WTC11 (cell line): ENCODE results near the gene POLR3H. TPM values are rescaled to one million over a fixed set of nuclear protein-coding genes. Genes with fewer than 3 reads are reported as not detected.

Experiments
- ATAC-seq: fragments of 200-7000 bp; cut with Tn5 transposase; 2 replicates; pipeline ENCODE4 v1.10.0; 2021; ENCODE audit warnings: mild to moderate bottlenecking, moderate library complexity
- CTCF ChIA-PET: fragments of 300-600 bp; sonication (Branson Sonifier 250); formaldehyde crosslinking; loops from one replicate; lab custom pipeline; 2021; ENCODE audit warnings: antibody characterized with exemption; lab: Charles Lee
- POLR2A ChIA-PET: fragments of 350-600 bp; sonication (Branson Sonifier 250); formaldehyde crosslinking; loops from one replicate; lab custom pipeline; 2021; ENCODE audit warnings: antibody characterized with exemption; lab: Charles Lee
- DNase-seq: peaks from one replicate; pipeline ENCODE4 v3.0.0; 2021; ENCODE audit warnings: low spot score
- H3K27ac Mint-ChIP-seq: 2 replicates; pipeline ENCODE4 v1.8.0; 2021; ENCODE audit warnings: mixed read lengths
- H3K27me3 Mint-ChIP-seq: 2 replicates; pipeline ENCODE4 v1.8.0; 2021; ENCODE audit warnings: low read depth, mild to moderate bottlenecking, moderate library complexity, mixed read lengths
- H3K36me3 Mint-ChIP-seq: 2 replicates; pipeline ENCODE4 v1.8.0; 2021; ENCODE audit warnings: mixed read lengths
- H3K4me1 Mint-ChIP-seq: 2 replicates; pipeline ENCODE4 v1.8.0; 2022; ENCODE audit warnings: mixed read lengths
- H3K4me3 Mint-ChIP-seq: 2 replicates; pipeline ENCODE4 v1.8.0; 2021; ENCODE audit warnings: mild to moderate bottlenecking, moderate library complexity, mixed read lengths
- H3K9me3 Mint-ChIP-seq: 2 replicates; pipeline ENCODE4 v1.8.0; 2021; ENCODE audit warnings: mixed read lengths
- AR ChIP-seq: fragments of 250-450 bp; sonication (Bioruptor Pico); IDR thresholded peaks from 2 replicates; pipeline ENCODE4 v1.9.0; 2021; ENCODE audit warnings: mild to moderate bottlenecking
- ATF1 ChIP-seq: sonication (generic); formaldehyde crosslinking; IDR thresholded peaks from 2 replicates; pipeline ENCODE4 v1.8.1; 2023; ENCODE audit warnings: mild to moderate bottlenecking, moderate library complexity, missing genetic modification reagents
- CBFB ChIP-seq: sonication (generic); formaldehyde crosslinking; IDR thresholded peaks from 2 replicates; pipeline ENCODE4 v1.8.1; 2022; ENCODE audit warnings: mild to moderate bottlenecking, low read depth, missing genetic modification reagents
- ELF4 ChIP-seq: sonication (generic); formaldehyde crosslinking; IDR thresholded peaks from 2 replicates; pipeline ENCODE4 v1.8.1; 2022; ENCODE audit warnings: low read depth, mild to moderate bottlenecking, moderate library complexity, missing genetic modification reagents
- EMX1 ChIP-seq: fragments of 250-450 bp; sonication (Bioruptor Pico); IDR thresholded peaks from 2 replicates; pipeline ENCODE4 v1.8.0; 2021; ENCODE audit warnings: mild to moderate bottlenecking
- IRF2 ChIP-seq: sonication (generic); formaldehyde crosslinking; IDR thresholded peaks from 2 replicates; pipeline ENCODE4 v1.8.0; 2022; ENCODE audit warnings: low read depth, missing genetic modification reagents, borderline replicate concordance
- JAZF1 ChIP-seq: fragments of 250-450 bp; sonication (Bioruptor Pico); IDR thresholded peaks from 2 replicates; pipeline ENCODE4 v1.9.0; 2021; ENCODE audit warnings: moderate library complexity, mild to moderate bottlenecking, inconsistent platforms
- NFATC4 ChIP-seq: fragments of 250-450 bp; sonication (Bioruptor Pico); IDR thresholded peaks from 2 replicates; pipeline ENCODE4 v1.9.0; 2021; ENCODE audit warnings: mild to moderate bottlenecking
- NFYB ChIP-seq: sonication (generic); formaldehyde crosslinking; conservative IDR thresholded peaks from 2 replicates; pipeline ENCODE4 v1.8.0; 2022; ENCODE audit warnings: low read depth, missing genetic modification reagents
- NR3C1 ChIP-seq: sonication (generic); formaldehyde crosslinking; conservative IDR thresholded peaks from 2 replicates; pipeline ENCODE4 v1.8.1; 2023; ENCODE audit warnings: low read depth, mild to moderate bottlenecking, missing genetic modification reagents
- PREB ChIP-seq: sonication (generic); formaldehyde crosslinking; IDR thresholded peaks from 2 replicates; pipeline ENCODE4 v1.8.1; 2022; ENCODE audit warnings: mild to moderate bottlenecking, missing genetic modification reagents, moderate library complexity, borderline replicate concordance
- TCF7 ChIP-seq: sonication (generic); formaldehyde crosslinking; IDR thresholded peaks from 2 replicates; pipeline ENCODE4 v1.8.0; 2022; ENCODE audit warnings: mild to moderate bottlenecking, low read depth, missing genetic modification reagents, moderate library complexity
- TEAD4 ChIP-seq: sonication (generic); formaldehyde crosslinking; IDR thresholded peaks from 2 replicates; pipeline ENCODE4 v1.8.0; 2022; ENCODE audit warnings: mild to moderate bottlenecking, missing genetic modification reagents
- ZNF121 ChIP-seq: sonication (generic); formaldehyde crosslinking; IDR thresholded peaks from 2 replicates; pipeline ENCODE4 v1.8.0; 2023; ENCODE audit warnings: missing genetic modification reagents
- ZNF219 ChIP-seq: sonication (generic); formaldehyde crosslinking; IDR thresholded peaks from 2 replicates; pipeline ENCODE4 v1.8.0; 2023; ENCODE audit warnings: missing genetic modification reagents, mild to moderate bottlenecking, borderline replicate concordance
- ZNF232 ChIP-seq: sonication (generic); formaldehyde crosslinking; IDR thresholded peaks from 2 replicates; pipeline ENCODE4 v1.8.0; 2022; ENCODE audit warnings: mild to moderate bottlenecking, missing genetic modification reagents
- ZNF281 ChIP-seq: sonication (generic); formaldehyde crosslinking; IDR thresholded peaks from 2 replicates; pipeline ENCODE4 v1.8.0; 2023; ENCODE audit warnings: mild to moderate bottlenecking, missing genetic modification reagents
- ZNF317 ChIP-seq: sonication (generic); formaldehyde crosslinking; IDR thresholded peaks from 2 replicates; pipeline ENCODE4 v1.8.1; 2023; ENCODE audit warnings: low read depth, mild to moderate bottlenecking, moderate library complexity, missing genetic modification reagents, borderline replicate concordance
- ZNF671 ChIP-seq: fragments of 250-450 bp; sonication (Bioruptor Pico); IDR thresholded peaks from 2 replicates; pipeline ENCODE4 v1.8.0; 2021; ENCODE audit warnings: mild to moderate bottlenecking
- total RNA-seq: library from RNA; stranded (reverse); gene quantifications from 3 replicates; pipeline ENCODE4 v1.2.3, GENCODE V29; 2021
- TF ChIP-seq, protein P1 (sequence below): fragments of 250-450 bp; sonication (Bioruptor Pico); IDR thresholded peaks from 2 replicates; pipeline ENCODE4 v1.9.0; 2021; ENCODE audit warnings: mild to moderate bottlenecking, borderline replicate concordance
- TF ChIP-seq, protein P2 (sequence below): sonication (generic); formaldehyde crosslinking; conservative IDR thresholded peaks from 2 replicates; pipeline ENCODE4 v1.8.1; 2022; ENCODE audit warnings: mild to moderate bottlenecking, missing genetic modification reagents

The POLR3H gene
- total RNA-seq, 1 experiment from 2014 or later, result 28.8 TPM

GRCh38 chr22:41563051-41563711, 18.9 kb upstream of the POLR3H start (continued):
- TF ChIP-seq, protein P1, sequence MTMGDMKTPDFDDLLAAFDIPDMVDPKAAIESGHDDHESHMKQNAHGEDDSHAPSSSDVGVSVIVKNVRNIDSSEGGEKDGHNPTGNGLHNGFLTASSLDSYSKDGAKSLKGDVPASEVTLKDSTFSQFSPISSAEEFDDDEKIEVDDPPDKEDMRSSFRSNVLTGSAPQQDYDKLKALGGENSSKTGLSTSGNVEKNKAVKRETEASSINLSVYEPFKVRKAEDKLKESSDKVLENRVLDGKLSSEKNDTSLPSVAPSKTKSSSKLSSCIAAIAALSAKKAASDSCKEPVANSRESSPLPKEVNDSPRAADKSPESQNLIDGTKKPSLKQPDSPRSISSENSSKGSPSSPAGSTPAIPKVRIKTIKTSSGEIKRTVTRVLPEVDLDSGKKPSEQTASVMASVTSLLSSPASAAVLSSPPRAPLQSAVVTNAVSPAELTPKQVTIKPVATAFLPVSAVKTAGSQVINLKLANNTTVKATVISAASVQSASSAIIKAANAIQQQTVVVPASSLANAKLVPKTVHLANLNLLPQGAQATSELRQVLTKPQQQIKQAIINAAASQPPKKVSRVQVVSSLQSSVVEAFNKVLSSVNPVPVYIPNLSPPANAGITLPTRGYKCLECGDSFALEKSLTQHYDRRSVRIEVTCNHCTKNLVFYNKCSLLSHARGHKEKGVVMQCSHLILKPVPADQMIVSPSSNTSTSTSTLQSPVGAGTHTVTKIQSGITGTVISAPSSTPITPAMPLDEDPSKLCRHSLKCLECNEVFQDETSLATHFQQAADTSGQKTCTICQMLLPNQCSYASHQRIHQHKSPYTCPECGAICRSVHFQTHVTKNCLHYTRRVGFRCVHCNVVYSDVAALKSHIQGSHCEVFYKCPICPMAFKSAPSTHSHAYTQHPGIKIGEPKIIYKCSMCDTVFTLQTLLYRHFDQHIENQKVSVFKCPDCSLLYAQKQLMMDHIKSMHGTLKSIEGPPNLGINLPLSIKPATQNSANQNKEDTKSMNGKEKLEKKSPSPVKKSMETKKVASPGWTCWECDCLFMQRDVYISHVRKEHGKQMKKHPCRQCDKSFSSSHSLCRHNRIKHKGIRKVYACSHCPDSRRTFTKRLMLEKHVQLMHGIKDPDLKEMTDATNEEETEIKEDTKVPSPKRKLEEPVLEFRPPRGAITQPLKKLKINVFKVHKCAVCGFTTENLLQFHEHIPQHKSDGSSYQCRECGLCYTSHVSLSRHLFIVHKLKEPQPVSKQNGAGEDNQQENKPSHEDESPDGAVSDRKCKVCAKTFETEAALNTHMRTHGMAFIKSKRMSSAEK (CRISPR knock-in tag), result no peak
- TF ChIP-seq JAZF1 (CRISPR knock-in tag) (no peak), ZNF232 (CRISPR knock-in tag) (no peak), EMX1 (CRISPR knock-in tag) (no peak), TCF7 (CRISPR knock-in tag) (no peak), CBFB (CRISPR knock-in tag) (no peak), NFATC4 (CRISPR knock-in tag) (no peak), NR3C1 (CRISPR knock-in tag) (no peak), ZNF219 (CRISPR knock-in tag) (no peak), ATF1 (no peak), AR (CRISPR knock-in tag) (no peak), IRF2 (CRISPR knock-in tag) (no peak)
- TF ChIP-seq, protein P2, sequence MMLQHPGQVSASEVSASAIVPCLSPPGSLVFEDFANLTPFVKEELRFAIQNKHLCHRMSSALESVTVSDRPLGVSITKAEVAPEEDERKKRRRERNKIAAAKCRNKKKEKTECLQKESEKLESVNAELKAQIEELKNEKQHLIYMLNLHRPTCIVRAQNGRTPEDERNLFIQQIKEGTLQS (CRISPR knock-in tag), result no peak

- peaks cover 39% of the 10 kb centered on the region for H3K4me1 Mint-ChIP-seq
- CTCF ChIA-PET, result interaction anchor here (0.5 to 1.9 kb wide), 9 partner anchors 15 to 1088 kb away, joined by 3 to 9 read pairs (median 5); partner anchors contain the start of genes DESI1, PMM1 and XRCC6
- ATAC-seq, result no peak
- TF ChIP-seq ZNF281 (CRISPR knock-in tag) (no peak), ZNF317 (CRISPR knock-in tag) (no peak), EMX1 (CRISPR knock-in tag) (no peak), CBFB (CRISPR knock-in tag) (no peak), NFYB (no peak), AR (CRISPR knock-in tag) (no peak), ELF4 (no peak), ZNF121 (no peak), PREB (CRISPR knock-in tag) (no peak), ZNF671 (CRISPR knock-in tag) (no peak), TEAD4 (CRISPR knock-in tag) (no peak)
- TF ChIP-seq, protein P2 (CRISPR knock-in tag), result no peak
Observed at GRCh38 chr22:41562461-41562860, 18.2 kb upstream of the POLR3H start.

More at GRCh38 chr22:41562461-41562860, 18.2 kb upstream of the POLR3H start:
- POLR2A ChIA-PET, result interaction anchor here (0.7 to 0.9 kb wide), 2 partner anchors 18 to 27 kb away, joined by 3 to 4 read pairs; partner anchors contain the start of gene POLR3H
- Mint-ChIP-seq H3K36me3 (no peaks in the 10 kb centered on the region), H3K27ac (no peak overlapping the region), H3K27me3 (no peaks in the 10 kb centered on the region), H3K9me3 (no peaks in the 10 kb centered on the region), H3K4me3 (no peak overlapping the region)
- DNase-seq, result no peak
